UCSD-AML1 (cell line): ENCODE results near the gene GRID1.

Experiments
- DNase-seq: peaks from one replicate; lab custom pipeline; 2025; ENCODE audit not compliant: unreplicated experiment; lab: John Stamatoyannopoulos, UW

GRID1 gene

GRCh38 chr10:86071758-86072157 lies 294.8 kb downstream of the GRID1 start:
- no peak for DNase-seq

- DNase-seq: no peak
Observed at GRCh38 chr10:86071145-86071544, 295.4 kb downstream of the GRID1 start.

DNA sequence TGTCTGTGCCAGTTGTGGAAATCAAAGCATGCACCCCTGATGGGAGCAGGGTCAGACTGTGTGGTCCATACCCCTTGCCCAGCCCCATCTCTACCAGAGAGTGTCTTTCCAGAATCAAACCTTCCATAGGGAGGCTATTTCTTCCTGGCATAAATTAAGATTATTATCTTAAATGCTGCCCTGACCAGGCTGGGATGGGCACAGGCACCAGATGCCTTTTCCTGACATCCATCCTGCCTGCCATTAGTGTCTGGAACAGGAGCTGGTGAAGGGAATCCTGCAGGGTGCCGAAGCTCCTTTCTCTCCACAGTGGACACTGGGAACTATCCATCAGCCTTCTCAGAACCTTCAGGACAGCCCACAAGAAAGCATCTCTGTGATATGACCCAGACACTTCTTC lies 296.3 kb downstream of the GRID1 start:
- no peak for DNase-seq

DNA sequence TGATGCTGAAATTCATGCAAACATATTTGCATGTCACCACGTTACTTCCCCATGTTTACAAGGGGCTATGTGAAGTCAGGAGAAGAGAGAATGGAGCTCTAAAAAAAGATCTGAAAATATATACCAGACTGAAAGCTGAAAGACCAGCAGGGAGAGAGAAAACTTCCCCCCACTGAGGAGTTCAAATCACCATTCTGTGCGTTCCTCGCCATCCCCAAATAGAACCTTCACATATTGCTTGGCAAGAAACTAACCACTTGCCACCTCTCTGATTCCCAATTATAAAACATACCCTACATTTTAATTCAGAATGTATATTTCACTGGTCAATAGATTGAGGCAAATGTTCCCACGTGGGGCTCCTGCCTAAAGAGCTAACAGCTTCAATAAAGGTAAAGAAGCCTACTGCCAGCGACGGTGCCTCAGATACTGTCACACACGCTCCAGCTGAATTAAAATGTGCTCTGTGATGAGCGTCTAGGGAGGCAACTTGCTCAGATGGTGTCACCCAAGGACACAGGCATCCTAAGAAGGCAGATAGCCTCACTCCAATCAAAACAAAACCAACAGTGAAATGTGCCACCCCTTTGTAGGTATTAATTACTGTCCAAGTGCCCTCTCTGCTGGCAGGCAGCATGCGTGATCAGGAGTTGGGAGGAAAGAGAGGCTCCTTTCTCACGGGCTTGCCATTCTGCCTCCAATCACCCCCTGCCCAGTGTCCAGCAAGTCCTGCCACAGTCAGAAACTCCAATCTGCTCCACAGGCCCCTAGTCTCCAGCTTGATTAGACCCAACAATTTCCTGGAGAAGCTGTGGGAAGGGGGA lies 298.2 kb downstream of the GRID1 start:
- DNase-seq: no peak

DNA sequence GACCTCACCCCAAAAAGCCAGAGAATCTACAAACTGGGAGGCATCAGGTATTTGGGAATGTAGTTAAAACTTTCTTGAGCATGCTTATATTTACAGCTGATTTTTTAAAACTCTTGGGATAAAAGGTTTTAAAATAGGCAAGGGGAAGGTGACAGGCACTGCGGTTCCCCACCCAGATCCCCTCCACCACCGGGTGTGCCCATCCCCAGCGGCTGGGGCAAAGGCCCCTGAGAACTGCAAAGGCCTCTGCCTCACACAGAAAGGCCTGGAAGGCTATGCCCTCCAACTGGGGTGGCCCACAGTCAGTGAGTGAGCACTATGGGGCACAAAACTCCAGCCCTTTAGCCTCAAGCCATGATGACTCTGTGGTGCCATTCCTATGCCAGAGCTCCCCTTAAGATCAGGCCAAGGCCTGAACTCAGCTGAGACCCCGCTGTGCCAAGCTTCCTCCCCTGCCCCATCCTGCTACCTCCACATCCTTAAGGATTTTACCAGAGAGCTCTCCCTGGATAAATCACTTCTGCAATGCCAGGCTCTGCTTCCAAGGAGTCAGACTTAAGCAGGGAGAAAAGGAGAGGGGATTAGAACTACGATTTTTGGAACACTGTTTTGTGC lies 299.1 kb downstream of the GRID1 start:
- no peak for DNase-seq

- no peak for DNase-seq
Observed at GRCh38 chr10:86066696-86067095, 299.9 kb downstream of the GRID1 start.

GRCh38 chr10:86065711-86066251 lies 300.8 kb downstream of the GRID1 start:
- DNase-seq: no peak

- no peak for DNase-seq
Observed at GRCh38 chr10:86064931-86065662, 301.5 kb downstream of the GRID1 start.

- no peak for DNase-seq
Observed at GRCh38 chr10:86064219-86064618, 302.4 kb downstream of the GRID1 start.

- DNase-seq: no peak
Observed at GRCh38 chr10:86063341-86063740, 303.3 kb downstream of the GRID1 start.

DNA sequence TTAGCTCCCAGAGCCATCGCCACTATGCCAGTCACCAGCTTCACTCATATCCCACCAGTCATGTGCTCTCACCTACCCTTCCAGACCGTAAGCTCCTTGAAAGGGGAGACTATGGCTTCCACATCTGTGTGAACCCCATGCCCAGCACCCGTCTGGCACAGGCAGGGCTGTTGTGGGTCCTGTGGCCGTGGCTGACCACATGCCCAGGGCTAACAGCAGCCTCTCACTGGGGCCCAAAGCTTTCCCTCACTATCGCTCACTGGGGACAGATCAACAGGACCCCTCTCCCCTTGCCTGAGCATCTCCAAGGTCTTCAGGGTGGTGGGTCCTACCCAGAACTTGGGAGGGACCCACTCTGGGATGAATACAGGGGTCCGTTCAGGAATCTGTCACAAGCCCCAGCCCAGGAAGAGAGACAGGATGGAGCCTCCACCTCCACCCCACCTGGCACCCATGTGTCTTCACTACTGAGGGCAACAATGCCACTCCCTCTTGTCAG lies 303.9 kb downstream of the GRID1 start:
- no peak for DNase-seq

- DNase-seq: no peak
Observed at GRCh38 chr10:86062198-86062550, 304.4 kb downstream of the GRID1 start.

DNA sequence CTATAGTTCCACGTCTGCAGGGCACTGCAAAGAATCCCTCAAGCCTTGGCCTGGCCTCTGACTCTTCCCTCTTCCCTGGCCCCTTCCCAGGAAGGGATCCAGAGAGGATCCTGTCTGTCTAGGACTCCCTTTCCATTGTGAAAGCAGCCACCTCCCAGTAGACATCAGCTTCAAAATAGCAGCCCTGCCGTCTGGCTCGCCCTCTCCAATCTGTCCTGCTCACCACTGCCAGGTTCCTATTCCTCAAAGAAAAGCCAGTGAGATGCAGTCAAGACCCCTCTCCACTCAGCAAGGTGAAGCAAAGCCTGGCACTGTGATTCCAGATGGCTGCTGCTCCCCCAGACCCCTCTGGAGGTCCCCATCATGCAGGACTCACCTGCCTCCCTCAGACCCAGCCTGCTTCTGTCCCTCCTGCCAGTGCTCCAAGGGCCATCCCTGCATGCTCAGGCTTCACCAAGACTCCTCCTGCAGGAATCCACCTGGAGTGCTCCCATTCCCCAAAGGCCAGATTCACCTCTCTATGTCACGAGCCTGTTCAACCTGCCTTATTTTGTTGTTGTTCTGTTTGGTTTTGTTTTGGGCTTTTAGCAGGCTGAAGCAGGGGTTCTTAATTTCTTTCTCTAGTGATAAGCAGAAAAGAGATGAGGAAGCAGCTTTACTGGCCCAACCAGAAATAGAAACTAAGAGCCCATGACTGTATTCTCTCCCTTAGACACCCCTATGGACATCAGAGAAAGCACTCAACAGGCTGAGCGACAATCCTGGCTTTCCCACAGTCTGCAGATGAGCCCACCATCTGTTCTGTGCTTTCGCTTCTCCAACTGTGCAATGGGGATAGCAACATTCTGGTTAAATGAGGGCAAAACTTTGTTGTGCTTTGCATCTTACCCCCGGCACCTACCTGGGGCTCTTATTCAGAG lies 305.1 kb downstream of the GRID1 start:
- no peak for DNase-seq

DNA sequence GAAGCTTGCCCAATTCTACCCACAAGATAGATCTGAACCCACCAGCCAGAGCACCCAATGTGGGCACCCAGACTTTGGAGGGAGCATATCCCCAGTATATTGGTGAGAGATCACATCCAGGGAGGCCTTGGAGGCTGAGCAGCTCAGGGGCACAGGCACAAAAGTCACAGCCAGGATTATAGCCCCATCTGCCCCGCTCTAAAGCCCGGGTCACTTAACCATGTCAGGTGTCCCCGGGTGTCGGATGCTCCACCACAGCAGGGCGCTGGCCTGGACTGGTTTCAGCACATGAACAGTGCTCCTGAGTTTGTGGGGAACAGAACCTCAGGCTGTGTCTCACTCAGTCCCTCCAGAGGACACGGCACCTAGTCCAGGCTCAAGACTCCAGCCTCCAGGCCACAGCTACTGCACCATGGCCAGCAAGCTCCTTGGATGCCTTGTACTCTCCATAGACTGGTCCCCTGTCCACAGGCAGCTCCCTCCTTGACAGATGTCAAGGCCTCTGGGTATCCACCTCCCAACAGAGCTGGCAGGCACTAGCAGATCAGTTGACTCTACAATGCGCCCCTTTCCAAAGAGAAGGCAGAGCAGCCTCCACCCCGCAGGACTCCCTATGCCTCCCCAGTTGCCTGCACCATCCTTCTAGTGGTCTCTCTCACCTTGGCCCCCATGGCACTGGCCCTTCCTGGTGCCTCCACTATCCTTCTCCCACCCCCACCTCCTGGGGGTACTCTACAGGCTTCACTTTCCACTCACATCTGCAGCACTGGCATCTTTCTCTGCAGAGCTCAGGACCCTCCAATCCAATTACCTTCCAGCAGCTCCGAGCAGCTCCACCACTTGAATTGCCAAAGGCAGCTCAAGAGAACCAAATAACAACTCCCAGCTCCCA lies 306.0 kb downstream of the GRID1 start:
- DNase-seq: no peak

DNA sequence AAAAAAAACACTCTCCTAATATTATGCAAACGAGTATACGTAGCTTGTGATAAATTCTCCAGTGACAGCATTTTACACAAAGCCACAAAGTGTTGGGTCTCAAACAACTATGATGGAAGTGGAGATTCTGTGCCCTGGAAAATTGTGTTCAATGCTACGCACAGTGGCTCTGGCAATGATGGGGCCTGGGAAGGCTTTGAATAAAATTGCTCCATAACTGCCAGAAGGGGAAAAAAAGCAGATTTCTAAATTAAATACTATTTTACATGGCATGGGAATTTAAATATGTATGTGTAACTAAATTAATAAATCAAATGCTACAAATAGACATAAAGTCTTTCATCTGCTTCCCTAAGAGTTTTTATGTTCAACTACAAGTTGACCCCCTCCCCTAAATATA lies 306.7 kb downstream of the GRID1 start:
- DNase-seq: no peak

GRCh38 chr10:86058964-86059363 lies 307.6 kb downstream of the GRID1 start:
- no peak for DNase-seq

DNA sequence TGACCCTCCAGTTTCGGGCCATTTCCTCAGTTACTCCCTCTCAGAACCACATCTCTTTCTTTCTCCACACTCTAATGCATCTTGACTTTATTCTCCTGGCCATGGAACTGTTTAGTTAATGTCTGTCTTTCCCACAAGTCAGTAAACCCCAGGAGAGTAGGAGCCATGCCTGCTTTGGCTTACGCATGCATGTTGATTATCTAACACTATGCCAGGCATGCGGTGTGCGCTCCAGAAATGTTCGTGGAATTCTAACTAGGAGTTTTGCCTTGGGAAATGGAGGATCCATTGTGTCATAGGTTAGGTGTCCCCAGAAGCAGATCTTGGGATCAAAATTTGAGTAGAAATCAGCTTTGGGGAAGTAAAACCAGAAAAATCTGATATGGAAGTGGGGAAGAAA lies 308.9 kb downstream of the GRID1 start:
- DNase-seq: no peak

- DNase-seq: no peak
Observed at GRCh38 chr10:86056672-86057071, 309.9 kb downstream of the GRID1 start.

DNA sequence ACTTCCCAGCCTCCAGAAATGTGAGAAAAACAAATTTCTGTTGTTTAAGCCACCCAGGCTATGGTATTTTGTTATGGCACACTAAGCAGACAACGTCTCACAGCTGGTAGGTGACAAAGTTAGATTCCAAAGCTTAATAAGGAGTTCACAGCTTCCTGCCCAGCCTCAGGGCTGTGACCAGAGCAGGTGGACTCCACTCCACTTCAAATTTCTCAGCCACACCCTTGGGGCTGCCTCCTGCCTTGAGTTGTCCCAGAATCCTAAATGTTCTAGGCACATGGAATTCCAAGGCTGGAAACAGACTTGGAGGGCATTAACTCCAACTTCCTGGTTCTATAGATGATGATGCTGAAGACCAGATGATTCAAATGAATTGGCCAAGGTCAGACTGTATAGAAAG lies 310.7 kb downstream of the GRID1 start:
- no peak for DNase-seq

GRCh38 chr10:86053675-86054074 lies 312.9 kb downstream of the GRID1 start:
- no peak for DNase-seq
